Loucy (cell line): ENCODE measurements around the gene NHSL1.

Experiments used
- H2AFZ ChIP-seq: fragments of 200-600 bp; sonication (generic); 2 replicates; pipeline ENCODE4 v1.6.0; 2016; ENCODE audit warnings: antibody characterized with exemption, mild to moderate bottlenecking, low read length, moderate library complexity
- H3F3A ChIP-seq: fragments of 200-600 bp; 2 replicates; pipeline ENCODE4 v1.6.0; 2016; ENCODE audit warnings: antibody characterized with exemption, low read depth, mild to moderate bottlenecking
- H3K27me3 ChIP-seq: fragments of 200-600 bp; sonication (generic); 2 replicates; pipeline ENCODE4 v1.6.1; 2014; ENCODE audit warnings: low read length, mild to moderate bottlenecking; ENCODE audit not compliant: insufficient read depth, poor library complexity, severe bottlenecking
- H3K36me3 ChIP-seq: fragments of 200-600 bp; sonication (generic); 2 replicates; pipeline ENCODE4 v1.6.1; 2016; ENCODE audit warnings: low read length; ENCODE audit not compliant: insufficient read depth
- H3K4me1 ChIP-seq: fragments of 200-600 bp; sonication (generic); 2 replicates; pipeline ENCODE4 v1.5.1; 2014; ENCODE audit warnings: low read length, mild to moderate bottlenecking; ENCODE audit not compliant: insufficient read depth, poor library complexity, severe bottlenecking
- H3K4me2 ChIP-seq: fragments of 200-600 bp; sonication (generic); 2 replicates; pipeline ENCODE4 v1.6.0; 2014; ENCODE audit warnings: antibody characterized with exemption, low read length, low read depth, mild to moderate bottlenecking; ENCODE audit not compliant: poor library complexity, severe bottlenecking
- H3K4me3 ChIP-seq: fragments of 200-600 bp; sonication (generic); 2 replicates; pipeline ENCODE4 v1.5.1; 2014; ENCODE audit warnings: low read length, mild to moderate bottlenecking, mixed read lengths; ENCODE audit not compliant: poor library complexity, severe bottlenecking
- H3K79me2 ChIP-seq: fragments of 200-600 bp; sonication (generic); 2 replicates; pipeline ENCODE4 v1.6.1; 2014; ENCODE audit warnings: low read length; ENCODE audit not compliant: insufficient read depth
- H3K9ac ChIP-seq: fragments of 200-600 bp; sonication (generic); 2 replicates; pipeline ENCODE4 v1.6.0; 2014; ENCODE audit warnings: mild to moderate bottlenecking, low read depth, low read length, moderate library complexity; ENCODE audit not compliant: poor library complexity, severe bottlenecking
- H3K9me2 ChIP-seq: fragments of 200-600 bp; sonication (generic); replicated peaks from 2 replicates; pipeline ENCODE4 v1.6.1; 2016; ENCODE audit warnings: low read depth, low read length, mixed read lengths
- H3K9me3 ChIP-seq: fragments of 200-600 bp; sonication (generic); 2 replicates; pipeline ENCODE4 v1.6.1; 2014; ENCODE audit warnings: mild to moderate bottlenecking, antibody characterized with exemption, low read length, low read depth; ENCODE audit not compliant: insufficient read depth
- H4K20me1 ChIP-seq: fragments of 200-600 bp; sonication (generic); 2 replicates; pipeline ENCODE4 v1.6.0; 2014; ENCODE audit warnings: antibody characterized with exemption, low read length, mild to moderate bottlenecking; ENCODE audit not compliant: insufficient read depth, poor library complexity, severe bottlenecking
- CTCF ChIP-seq: fragments of 200-600 bp; sonication (generic); conservative IDR thresholded peaks from 2 replicates; pipeline ENCODE4 v1.5.1; 2014; ENCODE audit warnings: mild to moderate bottlenecking, antibody characterized with exemption, low read length
- EZH2phosphoT487 ChIP-seq: fragments of 200-600 bp; IDR thresholded peaks from 2 replicates; pipeline ENCODE4 v1.6.1; 2018; ENCODE audit warnings: antibody characterized with exemption, mild to moderate bottlenecking, moderate library complexity, borderline replicate concordance

NHSL1 gene

DNA sequence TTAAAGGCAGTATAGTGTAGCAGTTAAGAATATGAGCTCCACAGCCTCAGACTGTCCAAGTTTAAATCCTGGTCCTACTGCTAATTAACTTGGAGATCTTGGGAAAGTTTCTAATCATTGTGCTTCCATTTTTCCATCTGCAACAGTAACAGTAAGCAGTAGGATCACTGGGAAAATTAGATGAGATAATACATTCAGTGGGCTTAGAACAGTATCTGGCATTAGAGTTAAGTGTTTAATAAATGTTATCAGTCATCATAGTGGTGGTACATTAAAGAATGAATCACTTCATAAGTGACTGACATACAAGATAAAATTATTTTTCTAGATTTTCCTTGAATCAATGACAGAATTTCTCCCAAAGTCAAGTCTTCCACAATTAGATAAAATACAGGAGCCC, 5.0 kb downstream of the NHSL1 start:
- Histone ChIP-seq H3K9me2 (no peaks in the 10 kb centered on the region), H3K27me3 (no peaks in the 10 kb centered on the region), H3K4me2 (no peak overlapping the region), H3F3A (no peaks in the 10 kb centered on the region), H3K9ac (no peak overlapping the region), H3K36me3 (no peaks in the 10 kb centered on the region), H3K4me3 (no peak overlapping the region), H2AFZ (no peak overlapping the region), H3K4me1 (no peaks in the 10 kb centered on the region), H3K79me2 (no peaks in the 10 kb centered on the region), H4K20me1 (no peaks in the 10 kb centered on the region), H3K9me3 (no peaks in the 10 kb centered on the region)
- TF ChIP-seq EZH2phosphoT487 (no peak), CTCF (no peak)

GRCh38 chr6:138493413-138493812, 5.9 kb downstream of the NHSL1 start:
- no peaks in the 10 kb centered on the region for H4K20me1 ChIP-seq
- H3K9ac ChIP-seq: no peak overlapping the region
- no peaks in the 10 kb centered on the region for H3F3A ChIP-seq
- H3K79me2 ChIP-seq: no peaks in the 10 kb centered on the region
- H3K9me2 ChIP-seq: no peaks in the 10 kb centered on the region
- no peaks in the 10 kb centered on the region for H3K4me1 ChIP-seq
- no peak overlapping the region for H2AFZ ChIP-seq
- TF ChIP-seq EZH2phosphoT487 (no peak), CTCF (no peak)
- no peak overlapping the region for H3K4me2 ChIP-seq
- H3K9me3 ChIP-seq: no peaks in the 10 kb centered on the region
- H3K27me3 ChIP-seq: no peaks in the 10 kb centered on the region
- H3K36me3 ChIP-seq: no peaks in the 10 kb centered on the region
- H3K4me3 ChIP-seq: no peak overlapping the region

DNA sequence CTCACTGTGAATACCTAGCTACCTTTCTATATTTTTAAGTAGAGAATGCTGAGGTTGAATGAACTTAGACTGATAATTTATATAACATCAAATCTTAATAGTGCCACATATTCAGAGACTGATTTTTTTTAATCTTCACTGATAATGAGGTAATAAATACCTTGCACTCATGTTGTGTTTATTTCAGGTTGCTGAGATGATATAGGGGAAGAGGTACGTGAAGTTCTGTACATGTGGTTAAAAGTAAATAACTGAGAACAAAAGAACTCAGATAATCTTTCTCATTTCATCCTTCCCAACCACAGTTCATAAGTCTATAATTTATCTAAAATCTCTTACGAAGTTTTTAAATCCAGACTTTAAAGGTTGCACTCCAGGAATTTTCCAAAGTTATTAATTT, 6.4 kb downstream of the NHSL1 start:
- Histone ChIP-seq H3K4me3 (no peak overlapping the region), H3K9me3 (no peaks in the 10 kb centered on the region), H2AFZ (no peak overlapping the region), H4K20me1 (no peaks in the 10 kb centered on the region), H3F3A (no peaks in the 10 kb centered on the region), H3K79me2 (no peaks in the 10 kb centered on the region), H3K27me3 (no peaks in the 10 kb centered on the region), H3K36me3 (no peaks in the 10 kb centered on the region), H3K4me2 (no peak overlapping the region), H3K4me1 (no peaks in the 10 kb centered on the region), H3K9me2 (no peaks in the 10 kb centered on the region), H3K9ac (no peak overlapping the region)
- no peak for TF ChIP-seq EZH2phosphoT487
- TF ChIP-seq CTCF: no peak
